GM12872 (cell line): ENCODE results near the gene GLIS2.

Experiments used
- CTCF ChIP-seq: IDR thresholded peaks from 3 replicates; pipeline ENCODE4 v1.5.1; 2011; ENCODE audit warnings: low read depth, mild to moderate bottlenecking, low read length, moderate library complexity; ENCODE audit not compliant: insufficient read depth

GLIS2 gene

GRCh38 chr16:4273858-4274311 lies 42.0 kb upstream of the GLIS2 start:
- TF ChIP-seq CTCF: peak; percentile 29; the same call in 1 of the 3 replicates

GRCh38 chr16:4275861-4276260 lies 40.0 kb upstream of the GLIS2 start:
- TF ChIP-seq CTCF: no peak

GRCh38 chr16:4277987-4278513 lies 37.8 kb upstream of the GLIS2 start:
- TF ChIP-seq CTCF: no peak

- no peak for TF ChIP-seq CTCF
These were observed 35.2 kb upstream of the GLIS2 start for GRCh38 chr16:4280625-4281024.

- TF ChIP-seq CTCF: no peak
These were observed 32.4 kb upstream of the GLIS2 start for GRCh38 chr16:4283441-4283840.

- no peak for TF ChIP-seq CTCF
These were observed 31.9 kb upstream of the GLIS2 start for GRCh38 chr16:4283939-4284338.

GRCh38 chr16:4285167-4285566 lies 30.7 kb upstream of the GLIS2 start:
- TF ChIP-seq CTCF: no peak
